ENCODE results near the gene NPPB. TPM values are rescaled to one million over a fixed set of nuclear protein-coding genes. Genes with fewer than 3 reads are reported as not detected.

Gene NPPB
- total and polyA plus RNA-seq, 2 of the 8 experiments (the other 6 are each of a cell fraction or from before 2014, with no cell fraction given): 0.36 to 0.91 TPM

GRCh38 chr1:11823366-11824137 lies 35.2 kb downstream of the NPPB start (continued):
- TF ChIP-seq CHD7 (IDR thresholded peaks at IDR 0.05; ENCODE audit: insufficient replicate concordance, low read length) (no peak), JUND (IDR thresholded peaks at IDR 0.05; ENCODE audit: low read length) (no peak), E2F6 (IDR thresholded peaks at IDR 0.05) (no peak), TAF1 (IDR thresholded peaks at IDR 0.05; ENCODE audit: low read depth, low read length) (no peak), SP4 (IDR thresholded peaks at IDR 0.05; ENCODE audit: low read length) (no peak)
- TF ChIP-seq, protein P1, sequence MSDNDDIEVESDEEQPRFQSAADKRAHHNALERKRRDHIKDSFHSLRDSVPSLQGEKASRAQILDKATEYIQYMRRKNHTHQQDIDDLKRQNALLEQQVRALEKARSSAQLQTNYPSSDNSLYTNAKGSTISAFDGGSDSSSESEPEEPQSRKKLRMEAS (IDR thresholded peaks at IDR 0.05): no peak

All from H1 (cell line).